Femur (tissue), 1 donor: Measurements from ENCODE around the gene CEP112.
"Not testable (repeated sequence)": the region's sequence is repeated elsewhere in the genome, so short reads cannot be mapped to it uniquely, and the experiment has no call there.

ENCODE experiments used
- DNase-seq: peaks from one replicate; pipeline ENCODE4 v3.0.0-alpha.2; 2017

CEP112 gene

DNA sequence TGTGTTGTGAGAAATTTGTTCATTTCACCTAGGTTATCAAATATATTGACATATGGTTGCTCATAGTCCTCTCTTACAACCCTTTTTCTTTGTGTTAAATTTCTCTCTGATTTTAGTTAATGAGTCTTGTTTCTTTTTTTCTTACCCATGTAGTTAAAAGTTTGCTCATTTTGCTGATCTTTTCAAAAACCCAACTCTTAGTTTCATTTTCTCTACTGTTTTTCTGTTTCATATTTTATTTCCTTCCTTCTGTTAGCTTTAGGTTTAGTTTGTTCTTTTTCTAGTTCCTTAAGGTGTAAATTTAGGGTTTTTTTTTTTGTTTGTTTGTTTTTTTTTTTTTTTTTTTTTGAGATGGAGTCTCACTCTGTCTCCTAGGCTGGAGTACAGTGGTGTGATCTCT lies 42.4 kb downstream of the CEP112 start:
- DNase-seq: no peak

DNA sequence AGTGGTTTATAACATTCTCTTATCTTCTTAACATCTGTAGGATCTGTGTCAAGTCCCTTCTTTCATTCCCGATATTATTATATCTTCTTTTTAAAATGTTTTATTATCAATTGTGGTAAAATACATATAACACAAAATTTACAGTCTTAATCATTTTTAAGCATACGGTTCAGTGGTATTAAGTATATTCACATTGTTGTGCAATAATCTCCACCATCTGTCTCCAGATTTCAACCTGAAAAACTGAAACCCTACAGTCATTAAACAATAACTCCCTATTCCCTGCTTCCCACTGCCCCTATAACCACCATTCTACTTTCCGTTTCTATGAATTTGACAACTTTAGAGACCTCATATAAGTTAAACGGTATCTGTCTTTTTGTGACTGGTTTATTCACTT lies 45.5 kb downstream of the CEP112 start:
- DNase-seq: no peak

DNA sequence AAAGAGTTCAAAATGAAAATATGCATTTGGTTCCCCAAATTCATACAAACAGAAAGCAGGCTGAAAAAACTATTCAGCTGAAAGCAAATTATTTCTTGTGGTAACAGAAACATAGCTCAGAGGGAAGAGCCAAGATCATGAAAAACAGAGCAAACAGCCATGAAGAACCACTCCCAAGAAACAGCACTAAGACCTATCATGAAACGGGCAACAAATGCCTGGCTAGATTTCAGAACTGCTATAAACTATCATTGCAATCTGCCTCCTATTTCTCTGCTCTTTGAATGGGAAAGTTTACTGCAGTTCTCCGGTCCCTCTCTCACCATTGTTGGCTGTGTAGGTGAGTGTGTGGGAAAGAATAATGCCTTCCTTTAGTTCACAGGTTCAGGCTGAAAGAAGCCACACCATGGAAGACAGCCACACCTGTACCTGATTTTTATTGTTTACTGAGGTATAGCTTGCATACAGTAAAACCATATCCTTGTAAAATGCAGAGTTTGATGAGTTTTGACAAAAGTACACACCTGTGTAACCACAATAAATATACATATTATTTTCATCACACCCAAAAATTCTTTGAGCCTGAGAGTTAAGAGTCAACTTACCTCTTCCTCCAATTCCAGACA lies 48.2 kb downstream of the CEP112 start:
- no peak for DNase-seq

DNA sequence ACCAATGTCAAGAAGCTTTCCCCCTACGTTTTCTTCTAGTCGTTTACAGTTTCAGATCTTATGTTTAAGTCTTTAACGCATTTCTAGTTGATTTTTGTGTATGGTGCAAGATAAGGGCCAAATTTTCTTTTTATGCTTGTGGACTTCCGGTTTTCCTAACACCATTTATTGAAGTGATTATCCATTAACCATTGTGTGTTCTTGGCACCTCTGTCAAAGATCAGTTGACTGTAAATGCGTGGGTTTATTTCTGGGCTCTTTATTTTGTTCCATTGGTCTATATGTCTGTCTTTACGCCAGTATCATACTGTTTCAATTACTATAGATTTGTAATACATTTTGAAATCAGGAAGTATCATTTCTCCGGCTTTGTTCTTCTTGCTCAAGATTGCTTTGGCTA lies 49.5 kb downstream of the CEP112 start:
- DNase-seq: no peak

DNA sequence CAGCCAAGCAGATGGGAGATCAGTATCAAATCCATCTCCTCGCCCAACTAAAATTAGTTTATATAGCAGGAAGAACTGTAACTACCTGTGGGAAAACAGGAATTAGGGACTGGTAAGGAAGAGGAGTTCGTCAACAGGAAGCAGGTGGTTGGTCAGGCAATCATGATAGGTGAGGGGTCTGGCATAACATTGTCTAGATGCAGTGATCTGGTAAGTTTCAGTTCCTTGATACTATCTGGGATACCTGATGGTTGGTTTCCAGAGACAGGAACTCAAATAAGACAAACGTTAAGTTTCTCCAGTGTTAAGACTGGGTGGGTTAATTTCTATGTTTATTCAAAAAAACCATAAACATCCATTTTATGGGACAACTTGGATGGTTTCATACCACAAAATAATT lies 53.8 kb downstream of the CEP112 start:
- DNase-seq: no peak

DNA sequence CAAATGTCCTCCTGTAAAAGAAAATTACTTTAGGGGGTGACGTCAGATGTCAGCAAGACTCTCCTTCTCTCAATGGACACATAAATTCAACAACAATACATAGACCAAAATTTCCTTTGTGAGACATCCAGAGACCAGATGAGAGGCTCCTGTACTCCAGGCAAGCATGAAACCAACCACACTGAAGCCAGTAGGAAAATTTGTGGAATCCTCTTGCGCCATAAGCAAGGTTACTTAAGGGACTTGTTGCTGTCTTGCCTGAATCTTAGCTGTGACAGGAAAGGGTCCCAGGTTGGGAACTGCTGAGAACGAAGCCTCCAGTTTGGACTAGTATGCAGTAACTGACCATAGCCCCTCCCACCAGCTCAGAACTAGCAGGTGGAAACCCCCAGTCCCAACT lies 56.0 kb downstream of the CEP112 start:
- DNase-seq: no peak

DNA sequence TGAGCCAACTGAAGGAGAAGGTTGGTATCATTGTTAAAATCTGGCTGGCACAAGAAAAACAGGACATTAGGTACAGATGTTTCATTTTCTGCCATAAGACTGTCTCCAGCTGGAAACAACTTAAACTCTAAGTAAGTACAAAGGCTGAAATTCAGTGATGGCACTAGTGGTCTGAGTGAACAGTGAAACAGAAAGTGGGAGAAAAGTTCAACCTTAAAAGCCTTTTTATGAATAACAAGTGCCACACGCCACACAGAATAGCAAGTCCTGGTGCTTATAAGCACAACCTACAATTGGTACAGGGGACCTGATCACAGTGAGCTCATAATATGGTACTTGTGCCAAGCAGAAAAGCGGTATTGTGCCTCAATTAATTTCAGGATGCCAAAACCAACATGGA lies 56.7 kb downstream of the CEP112 start:
- DNase-seq: no peak

DNA sequence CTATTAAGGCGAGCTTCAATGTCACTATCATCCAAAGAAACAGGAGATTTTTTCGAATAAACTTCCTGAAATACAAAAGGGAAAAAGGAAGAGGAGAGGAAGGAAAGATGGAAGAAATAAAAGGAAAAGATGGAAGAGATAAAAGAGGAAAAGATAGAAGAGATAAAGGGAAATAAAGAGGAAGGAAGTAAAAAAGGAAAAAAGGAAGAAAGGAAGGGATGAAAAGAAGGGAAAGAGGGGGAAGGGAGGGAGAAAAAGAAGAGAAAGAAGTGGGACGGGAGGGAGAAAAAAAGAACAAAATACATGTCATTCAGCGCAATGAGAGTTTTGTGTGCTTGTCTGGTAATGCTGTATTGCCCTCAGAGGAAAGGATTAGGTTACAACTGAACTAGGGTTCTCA lies 62.2 kb downstream of the CEP112 start:
- DNase-seq: no peak

DNA sequence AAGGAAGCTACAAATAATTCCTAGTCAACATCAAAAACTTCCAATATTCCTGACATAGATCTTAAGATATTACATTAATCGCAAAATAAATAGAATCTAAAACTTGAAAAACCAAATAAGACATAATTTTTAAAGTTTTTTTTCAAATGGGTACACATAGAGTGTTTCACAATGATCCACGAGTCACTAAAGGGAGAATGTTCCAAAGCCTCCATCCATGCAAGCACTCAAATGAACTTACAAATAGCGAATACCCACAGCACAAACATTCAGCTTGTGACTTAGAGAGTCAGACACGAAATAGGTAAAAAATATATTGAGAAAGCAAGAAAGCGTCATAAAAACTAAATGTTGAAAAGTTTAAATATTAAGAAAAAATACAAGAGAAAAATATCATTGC lies 65.7 kb downstream of the CEP112 start:
- DNase-seq: no peak

DNA sequence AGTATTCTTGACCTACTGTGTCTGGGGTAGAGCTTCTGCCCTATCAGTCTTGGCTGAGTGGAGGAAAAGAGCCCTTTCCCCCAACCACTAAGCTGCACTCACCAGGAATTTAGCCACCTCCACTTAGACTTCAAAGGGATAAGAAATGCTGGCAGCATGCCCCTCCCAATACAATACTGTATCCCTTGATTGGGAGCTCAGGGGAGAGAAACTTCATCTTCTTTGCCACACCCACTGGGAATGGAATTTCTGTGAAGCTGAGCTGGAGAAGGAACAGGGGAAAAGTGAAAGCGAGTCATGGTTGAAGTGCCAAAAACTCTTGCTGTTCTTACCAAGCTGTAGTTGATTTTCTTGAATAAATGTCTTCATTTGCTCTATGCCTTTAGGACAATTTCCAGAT lies 68.8 kb downstream of the CEP112 start:
- no peak for DNase-seq

DNA sequence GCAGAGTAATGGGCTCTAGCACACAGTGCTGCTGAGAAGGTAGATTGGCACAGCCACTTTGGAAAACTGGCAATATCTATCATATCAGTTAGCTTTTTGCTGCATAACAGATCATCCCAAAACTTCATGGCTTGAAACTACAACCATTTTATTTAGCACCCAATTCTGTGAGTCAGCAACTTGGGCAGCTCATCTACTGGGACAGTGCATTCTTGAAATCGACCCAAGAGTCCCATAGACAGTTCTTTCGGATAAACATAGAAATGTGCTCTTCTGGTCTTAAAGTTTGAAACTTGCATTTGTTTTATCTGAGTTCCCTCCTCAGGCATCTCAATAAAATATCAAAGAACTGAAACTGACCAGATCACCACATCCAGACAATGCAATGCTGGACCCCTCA lies 76.7 kb downstream of the CEP112 start:
- no peak for DNase-seq

DNA sequence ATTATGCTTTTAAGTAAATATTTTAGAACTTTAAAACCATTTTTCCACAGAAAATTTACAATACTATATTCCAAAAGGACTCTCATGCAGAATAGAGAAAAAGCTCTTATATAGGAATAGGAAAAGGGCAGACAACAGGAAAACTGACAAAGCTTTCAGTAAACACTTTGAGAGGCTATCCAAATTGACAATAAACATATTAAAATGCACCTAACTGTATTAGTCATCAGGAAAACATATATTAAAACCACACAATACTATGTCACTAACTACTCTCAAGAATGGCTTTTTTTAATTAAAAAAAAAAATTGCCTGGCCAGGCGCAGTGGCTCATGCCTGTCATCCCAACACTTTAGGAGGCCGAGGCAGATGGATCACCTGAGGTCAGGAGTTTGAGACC lies 77.3 kb downstream of the CEP112 start:
- no peak for DNase-seq

DNA sequence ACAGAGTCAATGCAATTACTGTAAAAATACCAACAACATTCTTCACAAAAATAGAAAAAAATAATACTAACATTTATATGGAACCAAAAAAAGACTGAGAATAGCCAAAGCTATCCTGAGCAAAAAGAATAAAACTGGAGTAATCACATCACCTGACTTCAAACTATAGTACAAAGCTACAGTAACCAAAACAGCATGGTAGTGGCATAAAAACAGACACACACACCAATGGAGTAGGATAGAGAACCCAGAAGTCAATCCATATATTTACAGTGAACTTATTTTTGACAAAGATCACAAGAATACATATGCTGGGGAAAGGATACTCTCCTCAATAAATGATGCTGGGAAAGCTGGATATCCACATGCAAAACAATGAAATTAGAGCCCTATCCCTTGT lies 84.2 kb downstream of the CEP112 start:
- DNase-seq: no peak

DNA sequence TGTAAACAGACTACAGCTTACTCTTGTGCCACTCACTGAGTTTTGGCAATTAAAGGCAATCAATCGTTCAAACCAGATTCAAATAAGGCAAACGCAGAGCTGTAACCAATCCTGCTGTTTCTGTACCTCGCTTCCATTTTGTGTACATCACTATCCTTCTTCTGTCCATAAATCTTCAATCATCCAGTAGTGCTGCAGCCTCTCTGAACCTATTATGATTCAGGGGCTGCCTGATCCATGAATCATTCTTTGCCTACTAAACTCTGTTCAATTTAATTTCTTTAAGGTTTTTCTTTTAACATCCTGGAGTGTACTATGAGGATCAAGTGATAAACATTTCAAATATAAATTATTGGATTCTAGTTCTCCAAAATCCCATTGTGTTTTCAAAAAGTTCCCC lies 93.9 kb downstream of the CEP112 start:
- no peak for DNase-seq

DNA sequence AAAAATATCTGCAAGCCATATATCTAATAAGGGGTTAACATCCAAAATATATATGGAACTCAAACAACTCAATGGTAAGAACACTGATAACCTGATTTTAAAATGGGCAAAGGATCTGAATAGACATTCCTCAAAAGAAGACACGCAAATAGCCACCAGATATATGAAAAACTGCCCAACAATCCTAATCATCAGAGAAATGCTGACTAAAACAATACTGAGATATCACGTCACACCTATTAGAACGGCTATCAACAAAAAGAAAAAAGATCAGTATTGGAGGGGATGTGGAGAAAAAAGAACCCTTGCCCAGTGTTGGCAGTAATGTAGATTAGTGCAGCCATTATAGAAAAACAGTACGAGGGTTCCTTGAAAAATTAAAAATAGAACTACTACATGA lies 97.2 kb downstream of the CEP112 start:
- DNase-seq: no peak

DNA sequence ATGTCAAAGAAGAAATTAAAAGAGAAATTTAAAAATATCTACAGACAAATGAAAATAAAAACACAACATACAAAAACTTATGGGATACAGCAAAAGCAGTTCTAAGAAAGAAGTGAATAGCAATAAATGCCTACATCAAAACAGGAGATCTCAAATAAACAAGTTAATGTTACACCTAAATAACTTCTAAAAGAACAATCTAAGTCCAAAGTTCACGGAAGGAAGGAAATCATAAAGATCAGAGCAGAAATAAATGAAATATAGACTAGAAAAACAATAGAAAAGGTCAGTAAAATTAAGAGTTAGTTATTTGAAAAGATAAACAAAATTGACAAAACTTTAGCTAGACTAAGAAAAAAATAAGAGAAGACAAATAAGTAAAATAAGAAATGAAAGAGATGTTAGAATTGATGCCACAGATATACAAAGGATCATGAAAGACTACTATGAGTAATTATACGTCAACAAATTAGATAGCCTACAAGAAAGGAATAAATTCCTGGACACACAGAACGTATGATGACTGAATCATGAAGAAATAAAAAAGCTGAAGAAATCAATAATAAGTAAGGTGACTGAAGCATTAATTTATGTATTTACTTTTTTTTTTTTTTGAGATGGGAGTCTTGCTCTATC lies 100.4 kb downstream of the CEP112 start:
- no peak for DNase-seq

DNA sequence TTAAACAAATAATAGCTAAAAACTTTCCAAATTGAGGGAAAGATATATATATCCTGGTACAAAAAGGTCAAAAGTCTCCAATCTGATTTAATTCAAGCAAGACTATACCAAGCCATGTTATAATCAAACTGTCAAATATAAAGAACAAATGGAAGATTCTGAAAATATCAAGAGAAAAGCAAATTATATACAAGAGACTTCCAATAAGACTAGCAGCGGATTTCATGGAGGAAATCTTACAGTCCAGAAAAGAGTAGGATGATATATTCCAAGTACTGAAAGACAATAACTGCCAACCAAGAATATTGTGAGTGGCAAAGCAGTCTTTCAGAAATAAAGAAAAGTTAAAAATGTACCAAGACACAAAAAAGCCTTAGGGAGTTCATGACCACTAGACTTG lies 102.2 kb downstream of the CEP112 start:
- no peak for DNase-seq

DNA sequence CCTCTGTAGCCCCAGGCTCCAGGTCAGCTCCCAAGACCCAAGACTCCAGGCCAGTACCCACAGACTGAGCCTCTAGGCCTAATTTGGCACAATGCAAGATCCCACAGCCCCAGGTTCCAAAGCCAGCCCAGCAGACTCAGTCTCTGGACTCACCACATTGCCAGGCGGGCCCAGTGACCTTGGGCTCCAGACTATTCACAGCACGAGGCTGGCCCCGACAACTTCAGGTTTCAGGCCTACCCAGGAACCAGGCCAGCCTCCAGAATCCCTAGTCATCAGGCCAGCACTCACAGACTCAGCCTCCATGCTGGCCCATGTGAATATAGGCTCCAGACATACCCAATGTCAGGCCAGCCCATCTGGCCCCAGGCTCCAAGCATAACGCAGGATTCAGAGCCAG lies 103.8 kb downstream of the CEP112 start:
- DNase-seq: no peak

DNA sequence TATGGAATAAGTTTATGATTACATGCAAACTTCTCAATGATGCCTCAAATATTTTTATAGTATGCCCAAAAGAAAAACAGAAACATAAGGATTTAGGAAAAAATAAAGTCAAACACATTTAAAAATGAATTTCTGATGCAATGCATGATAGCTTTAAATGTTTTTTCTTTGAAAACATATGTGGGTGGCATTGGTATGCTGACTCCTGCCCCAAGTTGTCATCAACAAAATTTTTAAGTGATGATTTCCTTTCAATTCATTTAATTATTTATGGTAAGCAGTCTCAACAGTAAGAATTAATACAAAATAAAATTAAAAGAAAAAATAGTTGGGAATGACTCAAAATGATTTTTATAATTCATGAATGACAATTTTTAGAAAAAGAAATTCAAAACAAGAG lies 104.9 kb downstream of the CEP112 start:
- DNase-seq: no peak

DNA sequence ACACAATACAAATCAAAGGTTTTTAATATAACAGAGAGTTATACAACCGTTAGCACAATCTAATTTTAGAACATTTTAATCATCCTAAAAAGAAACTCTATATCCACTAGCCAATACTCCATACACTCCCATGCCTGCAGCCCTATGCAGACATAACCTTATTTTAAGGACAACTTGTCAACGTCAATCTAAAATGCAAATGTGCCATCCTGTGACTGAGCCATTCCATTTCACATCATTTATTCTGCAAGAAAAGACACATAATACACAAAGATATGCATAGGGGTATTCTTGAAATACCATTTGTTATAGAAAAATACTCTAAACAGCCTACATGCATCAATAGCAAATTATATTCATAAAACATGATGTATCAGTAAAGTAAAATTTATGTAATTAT lies 106.7 kb downstream of the CEP112 start:
- no peak for DNase-seq

DNA sequence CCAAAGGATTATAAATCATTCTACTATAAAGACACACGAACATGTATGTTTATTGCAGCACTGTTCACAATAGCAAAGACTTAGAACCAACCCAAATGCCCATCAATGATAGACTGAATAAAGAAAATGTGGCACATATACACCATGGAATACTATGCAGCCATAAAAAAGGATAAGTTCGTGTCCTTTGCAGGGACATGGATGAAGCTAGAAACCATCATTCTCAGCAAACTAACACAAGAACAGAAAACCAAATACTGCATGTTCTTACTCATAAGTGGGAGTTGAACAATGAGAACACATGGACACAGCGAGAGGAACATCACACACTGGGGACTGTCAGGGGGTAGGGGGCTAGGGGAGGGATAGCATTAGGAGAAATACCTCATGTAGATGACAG lies 111.3 kb downstream of the CEP112 start:
- not testable (repeated sequence) for DNase-seq

DNA sequence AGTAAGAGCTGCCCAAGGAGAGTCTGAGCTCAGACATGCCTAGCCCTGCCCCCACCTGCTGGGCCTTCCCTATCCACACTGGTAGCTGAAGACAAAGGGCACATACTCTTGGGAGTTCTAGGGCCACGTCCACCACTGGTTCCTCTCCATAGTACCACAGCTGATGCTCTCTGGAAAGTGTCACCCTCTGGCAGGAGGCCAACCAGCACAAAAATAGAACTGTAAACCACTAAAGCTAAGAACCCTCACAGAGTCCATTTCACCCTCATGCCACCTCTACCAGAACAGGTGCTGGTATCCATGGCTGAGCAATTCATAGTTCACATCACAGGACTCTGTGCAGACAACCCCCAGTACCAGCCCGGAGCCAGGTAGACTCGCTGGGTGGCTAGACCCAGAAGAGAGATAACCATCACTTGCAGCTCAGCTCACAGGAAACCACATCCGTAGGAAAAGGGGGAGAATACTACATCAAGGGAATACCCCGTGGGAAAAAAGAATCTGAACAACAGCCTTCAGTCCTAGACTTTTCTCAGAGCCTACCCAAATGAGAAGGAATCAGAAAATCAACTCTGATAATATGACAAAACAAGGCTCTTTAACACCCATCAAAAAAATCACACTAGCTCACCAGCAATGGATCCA lies 115.3 kb downstream of the CEP112 start:
- no peak for DNase-seq

DNA sequence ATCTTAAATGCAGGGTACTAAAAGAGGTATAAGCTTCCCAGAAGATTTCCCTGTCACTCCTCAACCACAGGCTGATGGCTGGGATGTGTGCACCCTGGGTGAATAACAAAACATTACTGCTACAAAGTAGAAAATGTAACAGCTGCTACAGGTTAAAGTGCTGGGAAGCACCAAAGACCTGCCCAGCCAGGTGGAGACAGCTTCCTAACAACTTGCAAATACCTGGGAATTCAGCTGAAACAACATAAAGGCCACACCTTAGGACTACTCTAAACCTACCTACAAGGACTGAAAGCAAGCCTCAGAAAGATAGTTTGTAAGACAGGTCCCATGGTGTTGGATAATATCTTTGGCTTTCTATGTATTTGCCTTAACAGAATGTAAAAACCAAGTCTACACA lies 118.5 kb downstream of the CEP112 start:
- DNase-seq: no peak

DNA sequence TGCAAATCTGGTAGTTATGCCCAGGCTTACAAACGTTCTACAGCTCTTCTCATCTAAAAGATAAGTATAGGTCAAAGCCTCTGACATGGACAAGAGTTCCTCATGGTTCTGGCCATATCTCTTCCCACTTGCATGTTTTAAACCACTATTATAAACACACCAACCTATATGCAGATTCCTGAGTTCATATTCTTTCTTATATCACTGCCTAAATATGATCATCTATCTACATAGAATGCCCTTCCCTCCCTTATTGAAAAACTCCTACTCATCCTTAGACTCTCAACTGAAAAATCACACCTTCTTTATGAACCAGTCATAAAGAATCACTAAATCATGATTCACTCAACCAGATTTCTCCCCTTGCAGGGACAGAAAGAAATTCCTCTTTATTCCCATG lies 128.2 kb downstream of the CEP112 start:
- no peak for DNase-seq

DNA sequence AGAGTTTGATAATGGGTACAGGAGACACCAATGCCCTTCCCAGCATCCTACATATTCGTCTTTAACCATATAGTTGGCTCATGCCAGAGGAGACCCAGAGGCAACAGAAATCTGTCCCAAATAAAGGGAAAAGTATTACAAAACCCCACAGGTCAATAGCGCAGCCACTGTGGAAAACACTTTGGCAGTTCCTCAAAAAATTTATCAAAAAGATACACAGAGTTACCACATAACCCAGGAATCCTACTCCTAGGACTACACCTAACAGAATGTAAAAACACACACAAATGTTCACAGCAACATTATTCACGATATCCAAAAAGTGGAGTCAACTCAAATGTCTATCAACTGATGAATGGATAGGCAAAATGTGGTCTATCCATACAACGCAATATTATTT lies 135.8 kb downstream of the CEP112 start:
- no peak for DNase-seq
